HG02678 (cell line): ENCODE measurements around the gene CCDC91.
"Not testable (repeated sequence)": the region's sequence is repeated elsewhere in the genome, so short reads cannot be mapped to it uniquely, and the experiment has no call there.

ENCODE experiments used
- ATAC-seq: cut with Tn5 transposase; IDR thresholded peaks from one replicate; pipeline ENCODE4 v1.9.1; 2021; ENCODE audit warnings: mild to moderate bottlenecking, moderate library complexity; ENCODE audit not compliant: unreplicated experiment

CCDC91 gene

DNA sequence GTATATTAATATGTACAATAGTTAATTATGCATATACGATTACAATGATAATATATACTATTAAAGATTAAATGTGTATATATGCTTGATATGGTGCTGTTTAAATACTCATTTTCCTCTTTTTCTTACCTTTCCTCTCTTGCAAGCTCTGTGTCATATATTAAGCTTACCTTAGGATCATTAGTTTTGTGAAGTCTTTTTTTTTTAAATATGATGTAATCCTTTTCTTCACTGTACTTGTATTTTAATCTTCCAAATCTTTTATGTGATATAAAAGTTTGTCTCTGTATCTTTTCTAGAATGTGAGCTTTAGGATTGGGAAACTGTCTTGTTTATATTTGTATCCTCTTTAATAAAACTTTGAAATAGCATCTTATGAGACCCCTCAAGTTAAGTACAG lies 88.7 kb downstream of the CCDC91 start:
- ATAC-seq = no peak

GRCh38 chr12:28286352-28286751 lies 96.1 kb downstream of the CCDC91 start:
- ATAC-seq = no peak

GRCh38 chr12:28290262-28290661 lies 100.0 kb downstream of the CCDC91 start:
- no peak for ATAC-seq

DNA sequence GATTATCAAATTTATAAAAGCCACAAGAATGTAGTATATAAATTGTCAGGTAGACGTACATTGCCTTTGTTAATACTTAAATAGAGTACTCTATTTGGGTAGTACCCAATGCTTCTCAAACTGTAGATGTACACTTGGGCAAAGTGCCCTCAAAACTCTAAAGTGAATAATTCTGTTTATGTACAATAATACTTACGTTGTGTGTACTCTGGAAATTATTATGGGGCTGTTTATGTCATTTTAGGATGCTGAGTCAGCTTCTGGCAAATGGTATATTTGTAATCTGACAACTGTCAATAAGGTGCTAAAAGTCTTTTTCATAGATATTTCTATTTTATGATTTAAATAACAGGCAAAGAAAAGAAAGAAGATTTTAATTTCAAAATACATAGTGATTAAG lies 102.4 kb downstream of the CCDC91 start:
- ATAC-seq = no peak

DNA sequence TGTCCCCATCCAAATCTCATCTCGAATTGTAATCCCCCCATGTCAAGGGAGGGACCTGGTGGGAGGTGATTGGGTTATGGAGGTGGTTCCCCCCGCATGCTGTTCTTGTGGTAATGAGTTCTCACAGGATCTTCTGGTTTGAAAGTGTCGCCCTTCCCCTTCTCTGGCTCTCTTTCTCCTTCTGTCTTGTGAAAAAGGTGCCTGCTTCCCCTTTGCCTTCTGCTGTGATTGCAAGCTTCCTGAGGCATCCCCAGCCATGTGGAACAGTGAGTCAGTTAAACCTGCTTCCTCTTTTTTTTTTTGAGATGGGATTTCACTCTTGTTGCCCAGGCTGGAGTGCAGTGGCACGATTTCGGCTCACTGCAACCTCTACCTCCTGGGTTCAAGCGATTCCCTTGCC lies 104.0 kb downstream of the CCDC91 start:
- no peak for ATAC-seq

- no peak for ATAC-seq
Measured at GRCh38 chr12:28296287-28296686, 106.0 kb downstream of the CCDC91 start.

DNA sequence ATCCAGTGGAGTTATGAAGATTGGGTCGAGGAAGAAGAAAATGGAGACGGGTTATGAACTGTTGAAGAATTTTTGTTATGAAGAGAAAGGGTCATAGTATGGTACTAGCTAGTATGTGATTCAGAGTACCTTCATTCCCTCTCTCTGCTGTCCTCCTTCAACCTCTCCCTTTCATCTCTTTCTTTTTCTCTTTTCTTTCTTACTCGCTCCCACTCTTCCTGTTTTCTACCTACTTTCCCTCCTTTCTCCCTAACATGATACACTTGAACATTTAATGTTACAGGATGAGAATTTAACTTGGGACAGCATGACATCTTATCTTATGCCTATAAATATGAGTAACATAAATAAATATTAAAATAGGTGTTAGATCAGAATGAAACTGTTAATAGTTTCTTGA lies 112.9 kb downstream of the CCDC91 start:
- ATAC-seq = no peak

DNA sequence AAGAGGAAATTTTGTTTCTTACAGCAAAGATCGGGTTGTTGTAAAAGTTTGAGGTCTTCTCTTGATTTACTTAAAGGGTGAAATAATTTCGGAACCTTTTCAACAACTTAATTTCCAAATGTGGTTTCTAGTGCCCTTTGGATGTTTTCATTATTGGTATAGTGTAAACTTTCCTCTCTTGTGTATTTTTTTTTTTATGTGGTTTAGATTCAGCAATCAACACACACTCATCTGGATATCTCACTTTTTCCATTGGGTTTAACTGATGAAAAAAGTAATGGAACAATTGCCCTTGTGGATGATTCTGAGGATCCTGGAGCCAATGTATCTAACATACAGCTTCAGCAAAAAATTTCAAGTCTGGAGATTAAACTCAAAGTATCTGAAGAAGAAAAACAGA lies 116.3 kb downstream of the CCDC91 start:
- ATAC-seq = no peak

DNA sequence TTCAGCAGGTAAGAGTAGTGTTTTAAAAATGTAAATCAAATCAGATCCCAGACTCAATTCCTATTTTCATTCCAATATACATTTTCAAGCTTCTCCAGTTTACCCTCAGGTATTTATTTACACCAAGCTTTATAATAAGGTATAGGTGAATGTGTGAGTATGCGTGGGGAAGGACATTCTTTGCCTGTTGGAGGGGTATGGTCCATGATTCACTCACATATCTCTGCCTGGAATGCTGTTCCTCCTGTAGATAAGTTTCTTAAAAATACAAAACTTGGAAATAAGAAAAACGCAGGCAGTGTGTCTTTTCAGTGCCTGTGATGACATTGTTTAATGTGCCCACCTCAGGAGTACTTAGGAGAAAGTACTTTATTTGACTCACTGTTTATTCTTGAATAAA lies 118.6 kb downstream of the CCDC91 start:
- ATAC-seq = no peak

DNA sequence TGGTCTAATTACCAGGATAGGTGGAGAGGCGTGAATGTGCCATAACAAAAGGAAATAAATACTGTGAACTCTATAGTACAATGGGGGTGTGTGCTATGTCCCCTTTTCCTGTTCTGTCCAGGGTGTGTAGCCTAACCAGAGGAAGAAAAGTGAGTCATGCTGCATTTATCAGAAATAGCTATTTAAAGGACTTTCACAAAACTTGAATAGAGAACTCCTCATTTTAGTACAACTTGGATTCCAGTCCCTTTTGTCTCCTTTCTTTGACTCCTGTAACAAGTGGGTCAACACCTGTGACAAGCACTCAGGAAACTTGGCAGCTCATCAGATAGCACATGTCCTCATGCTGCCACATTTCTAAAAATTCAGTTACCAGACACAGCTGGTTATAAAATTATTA lies 123.4 kb downstream of the CCDC91 start:
- ATAC-seq = no peak

DNA sequence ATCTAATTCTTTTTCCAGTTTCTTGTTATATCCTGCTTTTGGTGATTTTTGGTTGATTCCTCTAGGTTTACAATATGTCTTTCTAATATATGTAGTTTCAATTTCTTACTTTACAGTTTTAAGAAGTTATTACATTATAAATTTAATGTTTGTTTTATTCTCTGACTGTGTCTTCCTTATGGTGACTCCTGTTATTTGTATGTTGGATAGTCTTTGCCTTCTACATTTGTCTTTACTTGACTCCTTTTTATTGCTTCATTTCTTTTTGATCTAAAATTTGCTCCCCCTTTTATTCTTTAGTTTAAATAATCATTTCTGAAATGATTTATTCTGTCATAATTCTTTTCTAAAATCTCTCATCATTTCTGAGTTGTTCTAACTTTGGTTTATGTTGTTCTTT lies 125.8 kb downstream of the CCDC91 start:
- ATAC-seq = no peak

- no peak for ATAC-seq
Measured at GRCh38 chr12:28318273-28318672, 128.0 kb downstream of the CCDC91 start.

GRCh38 chr12:28320353-28320752 lies 130.1 kb downstream of the CCDC91 start:
- no peak for ATAC-seq

GRCh38 chr12:28327722-28328121 lies 137.5 kb downstream of the CCDC91 start:
- no peak for ATAC-seq

DNA sequence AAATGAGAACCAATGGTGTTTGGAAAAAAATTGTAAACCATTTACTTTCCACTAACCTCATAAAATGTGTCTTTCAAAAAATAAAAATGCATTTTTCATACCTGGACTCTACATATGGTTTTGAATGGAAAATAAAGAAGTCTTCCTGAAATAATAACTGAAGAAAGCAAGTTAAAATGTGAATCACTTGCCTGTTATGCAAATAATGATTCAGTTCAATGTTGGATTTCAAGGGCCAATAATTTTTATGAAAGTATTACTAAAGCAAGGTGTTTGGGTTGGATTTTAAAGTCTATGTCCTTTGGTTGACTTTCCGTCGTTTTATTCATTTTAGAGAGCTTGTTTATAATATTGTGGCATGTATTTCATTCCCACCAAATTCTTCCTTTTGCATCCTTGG lies 138.7 kb downstream of the CCDC91 start:
- no peak for ATAC-seq

- ATAC-seq = not testable (repeated sequence)
Measured at GRCh38 chr12:28329727-28330126, 139.5 kb downstream of the CCDC91 start.

GRCh38 chr12:28330232-28330631 lies 140.0 kb downstream of the CCDC91 start:
- ATAC-seq = not testable (repeated sequence)

- ATAC-seq = no peak
Measured at GRCh38 chr12:28331130-28331529, 140.9 kb downstream of the CCDC91 start.

GRCh38 chr12:28340261-28341045 lies 150.2 kb downstream of the CCDC91 start:
- no peak for ATAC-seq

DNA sequence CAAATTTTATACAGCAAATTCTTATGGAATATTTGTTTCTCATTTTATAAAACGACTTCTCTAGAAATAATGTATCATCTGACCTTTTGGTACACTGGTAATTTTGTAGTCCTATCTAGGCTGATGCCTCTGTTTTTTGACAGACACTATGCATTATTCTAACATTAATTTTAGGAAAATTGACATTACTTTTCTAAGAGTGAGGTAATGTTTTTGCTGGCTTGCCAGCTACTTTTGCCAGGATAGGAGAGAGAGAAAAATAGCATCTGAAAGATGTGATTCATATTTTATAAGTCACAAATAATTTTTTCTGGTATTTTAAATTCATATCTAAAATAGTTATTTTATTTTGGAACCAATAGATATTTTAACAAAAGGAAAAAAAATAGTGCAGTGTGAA lies 153.5 kb downstream of the CCDC91 start:
- no peak for ATAC-seq

DNA sequence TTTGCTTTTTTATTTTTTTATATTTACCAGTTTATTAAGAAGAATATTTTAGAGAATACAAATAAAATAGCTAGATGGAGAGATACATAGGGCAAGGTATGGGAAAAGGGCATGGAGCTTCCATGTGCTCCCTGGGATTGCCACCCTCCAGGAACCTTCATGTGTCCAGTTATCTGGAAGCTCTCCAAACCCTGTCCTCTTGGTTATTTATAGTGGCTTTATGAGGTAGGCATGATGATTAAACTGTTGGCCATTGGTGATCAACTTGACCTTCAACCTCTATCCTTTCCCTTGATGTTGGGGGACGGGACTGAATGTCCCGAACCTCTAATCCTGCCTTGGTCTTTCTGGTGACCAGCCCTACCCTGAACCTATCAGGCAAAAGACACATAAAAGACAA lies 156.3 kb downstream of the CCDC91 start:
- ATAC-seq = no peak

DNA sequence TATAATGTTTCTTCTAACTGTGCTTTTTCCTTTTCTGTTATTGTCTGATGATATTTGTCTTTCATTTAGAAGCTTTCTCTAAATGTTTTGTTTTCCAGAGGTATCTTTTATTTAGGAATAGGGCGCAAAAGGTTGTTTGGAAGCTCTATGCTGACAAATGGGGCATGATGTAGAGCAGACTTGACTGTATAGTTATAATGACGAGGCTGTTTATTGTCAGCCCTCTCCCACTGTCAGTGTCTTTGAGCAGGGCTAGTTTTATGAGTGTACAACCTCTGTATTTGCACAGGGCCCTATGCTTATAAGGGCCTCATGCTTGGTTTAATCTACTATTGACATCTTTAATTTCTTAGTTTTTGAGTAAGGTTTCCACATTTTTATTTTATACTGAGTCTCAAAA lies 158.9 kb downstream of the CCDC91 start:
- no peak for ATAC-seq

GRCh38 chr12:28350502-28350901 lies 160.2 kb downstream of the CCDC91 start:
- ATAC-seq = no peak
